ENCODE results near the gene INPP5K.

Gene INPP5K

GRCh38 chr17:1490643-1491442 lies 25.6 kb downstream of the INPP5K start (continued):
- TF ChIP-seq ZNF654 (tag by site-specific recombination; IDR thresholded peaks at IDR 0.05; ENCODE audit: low read depth), result no peak
- TF ChIP-seq ZNF416 (tag by site-specific recombination; IDR thresholded peaks at IDR 0.05), result no peak
- no peak for TF ChIP-seq ZNF121 (tag by site-specific recombination; IDR thresholded peaks at IDR 0.05)
- no peak for TF ChIP-seq ZNF132 (tag by site-specific recombination; IDR thresholded peaks at IDR 0.05; ENCODE audit: borderline replicate concordance)
- TF ChIP-seq, protein P1, sequence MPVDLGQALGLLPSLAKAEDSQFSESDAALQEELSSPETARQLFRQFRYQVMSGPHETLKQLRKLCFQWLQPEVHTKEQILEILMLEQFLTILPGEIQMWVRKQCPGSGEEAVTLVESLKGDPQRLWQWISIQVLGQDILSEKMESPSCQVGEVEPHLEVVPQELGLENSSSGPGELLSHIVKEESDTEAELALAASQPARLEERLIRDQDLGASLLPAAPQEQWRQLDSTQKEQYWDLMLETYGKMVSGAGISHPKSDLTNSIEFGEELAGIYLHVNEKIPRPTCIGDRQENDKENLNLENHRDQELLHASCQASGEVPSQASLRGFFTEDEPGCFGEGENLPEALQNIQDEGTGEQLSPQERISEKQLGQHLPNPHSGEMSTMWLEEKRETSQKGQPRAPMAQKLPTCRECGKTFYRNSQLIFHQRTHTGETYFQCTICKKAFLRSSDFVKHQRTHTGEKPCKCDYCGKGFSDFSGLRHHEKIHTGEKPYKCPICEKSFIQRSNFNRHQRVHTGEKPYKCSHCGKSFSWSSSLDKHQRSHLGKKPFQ (tag by site-specific recombination; IDR thresholded peaks at IDR 0.05), result no peak
- TF ChIP-seq, protein P2, sequence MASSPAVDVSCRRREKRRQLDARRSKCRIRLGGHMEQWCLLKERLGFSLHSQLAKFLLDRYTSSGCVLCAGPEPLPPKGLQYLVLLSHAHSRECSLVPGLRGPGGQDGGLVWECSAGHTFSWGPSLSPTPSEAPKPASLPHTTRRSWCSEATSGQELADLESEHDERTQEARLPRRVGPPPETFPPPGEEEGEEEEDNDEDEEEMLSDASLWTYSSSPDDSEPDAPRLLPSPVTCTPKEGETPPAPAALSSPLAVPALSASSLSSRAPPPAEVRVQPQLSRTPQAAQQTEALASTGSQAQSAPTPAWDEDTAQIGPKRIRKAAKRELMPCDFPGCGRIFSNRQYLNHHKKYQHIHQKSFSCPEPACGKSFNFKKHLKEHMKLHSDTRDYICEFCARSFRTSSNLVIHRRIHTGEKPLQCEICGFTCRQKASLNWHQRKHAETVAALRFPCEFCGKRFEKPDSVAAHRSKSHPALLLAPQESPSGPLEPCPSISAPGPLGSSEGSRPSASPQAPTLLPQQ (tag by site-specific recombination; IDR thresholded peaks at IDR 0.05), result peak; percentile 78
- TF ChIP-seq, protein P3, sequence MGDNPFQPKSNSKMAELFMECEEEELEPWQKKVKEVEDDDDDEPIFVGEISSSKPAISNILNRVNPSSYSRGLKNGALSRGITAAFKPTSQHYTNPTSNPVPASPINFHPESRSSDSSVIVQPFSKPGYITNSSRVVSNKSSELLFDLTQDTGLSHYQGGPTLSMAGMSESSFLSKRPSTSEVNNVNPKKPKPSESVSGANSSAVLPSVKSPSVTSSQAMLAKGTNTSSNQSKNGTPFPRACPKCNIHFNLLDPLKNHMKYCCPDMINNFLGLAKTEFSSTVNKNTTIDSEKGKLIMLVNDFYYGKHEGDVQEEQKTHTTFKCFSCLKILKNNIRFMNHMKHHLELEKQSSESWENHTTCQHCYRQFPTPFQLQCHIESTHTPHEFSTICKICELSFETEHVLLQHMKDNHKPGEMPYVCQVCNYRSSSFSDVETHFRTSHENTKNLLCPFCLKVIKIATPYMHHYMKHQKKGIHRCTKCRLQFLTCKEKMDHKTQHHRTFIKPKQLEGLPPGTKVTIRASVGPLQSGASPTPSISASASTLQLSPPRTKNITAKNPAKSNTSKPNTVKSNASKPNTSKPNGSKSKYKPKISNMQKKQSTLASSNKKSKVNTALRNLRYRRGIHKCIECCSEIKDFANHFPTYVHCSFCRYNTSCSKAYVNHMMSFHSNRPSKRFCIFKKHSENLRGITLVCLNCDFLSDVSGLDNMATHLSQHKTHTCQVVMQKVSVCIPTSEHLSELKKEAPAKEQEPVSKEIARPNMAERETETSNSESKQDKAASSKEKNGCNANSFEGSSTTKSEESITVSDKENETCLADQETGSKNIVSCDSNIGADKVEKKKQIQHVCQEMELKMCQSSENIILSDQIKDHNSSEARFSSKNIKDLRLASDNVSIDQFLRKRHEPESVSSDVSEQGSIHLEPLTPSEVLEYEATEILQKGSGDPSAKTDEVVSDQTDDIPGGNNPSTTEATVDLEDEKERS (tag by site-specific recombination; IDR thresholded peaks at IDR 0.05), result no peak
- no peak for TF ChIP-seq ZNF549 (tag by site-specific recombination; IDR thresholded peaks at IDR 0.05)
- no peak for TF ChIP-seq ZNF596 (tag by site-specific recombination; IDR thresholded peaks at IDR 0.05)
- peak; percentile 42; the same call in 1 of the 2 replicates for TF ChIP-seq ZNF423 (tag by site-specific recombination; IDR thresholded peaks at IDR 0.05)
- no peak for TF ChIP-seq ZNF677 (tag by site-specific recombination; IDR thresholded peaks at IDR 0.05)
- TF ChIP-seq ZNF518A (tag by site-specific recombination; conservative IDR thresholded peaks at IDR 0.05; ENCODE audit: low read depth), result no peak
- TF ChIP-seq SCRT1 (tag by site-specific recombination; IDR thresholded peaks at IDR 0.05; ENCODE audit: borderline replicate concordance), result 0 out of 2 replicates have a peak, but pooled peaks have one; percentile 21
- peak; percentile 64 for TF ChIP-seq ZBTB48 (tag by site-specific recombination; IDR thresholded peaks at IDR 0.05)
- TF ChIP-seq, protein P4, sequence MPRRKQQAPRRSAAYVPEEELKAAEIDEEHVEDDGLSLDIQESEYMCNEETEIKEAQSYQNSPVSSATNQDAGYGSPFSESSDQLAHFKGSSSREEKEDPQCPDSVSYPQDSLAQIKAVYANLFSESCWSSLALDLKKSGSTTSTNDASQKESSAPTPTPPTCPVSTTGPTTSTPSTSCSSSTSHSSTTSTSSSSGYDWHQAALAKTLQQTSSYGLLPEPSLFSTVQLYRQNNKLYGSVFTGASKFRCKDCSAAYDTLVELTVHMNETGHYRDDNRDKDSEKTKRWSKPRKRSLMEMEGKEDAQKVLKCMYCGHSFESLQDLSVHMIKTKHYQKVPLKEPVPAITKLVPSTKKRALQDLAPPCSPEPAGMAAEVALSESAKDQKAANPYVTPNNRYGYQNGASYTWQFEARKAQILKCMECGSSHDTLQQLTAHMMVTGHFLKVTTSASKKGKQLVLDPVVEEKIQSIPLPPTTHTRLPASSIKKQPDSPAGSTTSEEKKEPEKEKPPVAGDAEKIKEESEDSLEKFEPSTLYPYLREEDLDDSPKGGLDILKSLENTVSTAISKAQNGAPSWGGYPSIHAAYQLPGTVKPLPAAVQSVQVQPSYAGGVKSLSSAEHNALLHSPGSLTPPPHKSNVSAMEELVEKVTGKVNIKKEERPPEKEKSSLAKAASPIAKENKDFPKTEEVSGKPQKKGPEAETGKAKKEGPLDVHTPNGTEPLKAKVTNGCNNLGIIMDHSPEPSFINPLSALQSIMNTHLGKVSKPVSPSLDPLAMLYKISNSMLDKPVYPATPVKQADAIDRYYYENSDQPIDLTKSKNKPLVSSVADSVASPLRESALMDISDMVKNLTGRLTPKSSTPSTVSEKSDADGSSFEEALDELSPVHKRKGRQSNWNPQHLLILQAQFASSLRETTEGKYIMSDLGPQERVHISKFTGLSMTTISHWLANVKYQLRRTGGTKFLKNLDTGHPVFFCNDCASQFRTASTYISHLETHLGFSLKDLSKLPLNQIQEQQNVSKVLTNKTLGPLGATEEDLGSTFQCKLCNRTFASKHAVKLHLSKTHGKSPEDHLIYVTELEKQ (tag by site-specific recombination; IDR thresholded peaks at IDR 0.05; ENCODE audit: borderline replicate concordance), result no peak
- TF ChIP-seq ZNF785 (tag by site-specific recombination; IDR thresholded peaks at IDR 0.05), result no peak
- TF ChIP-seq BCL11B (tag by site-specific recombination; IDR thresholded peaks at IDR 0.05; ENCODE audit: low read depth), result peak; percentile 59; the same call in 1 of the 2 replicates
- no peak for TF ChIP-seq GLI4 (tag by site-specific recombination; IDR thresholded peaks at IDR 0.05)
- no peak for TF ChIP-seq ZNF768 (tag by site-specific recombination; IDR thresholded peaks at IDR 0.05)
- TF ChIP-seq ZNF223 (tag by site-specific recombination; IDR thresholded peaks at IDR 0.05), result no peak
- TF ChIP-seq SETDB1 (IDR thresholded peaks at IDR 0.05; ENCODE audit: insufficient read length, low read length), result no peak
- TF ChIP-seq ZNF585B (tag by site-specific recombination; IDR thresholded peaks at IDR 0.05), result no peak
- no peak for TF ChIP-seq ZNF792 (tag by site-specific recombination; IDR thresholded peaks at IDR 0.05)
- TF ChIP-seq ZNF221 (tag by site-specific recombination; IDR thresholded peaks at IDR 0.05; ENCODE audit: borderline replicate concordance), result no peak
- TF ChIP-seq ZNF837 (tag by site-specific recombination; IDR thresholded peaks at IDR 0.05), result no peak

Measured in HEK293 (cell line).